Measurements from ENCODE around the gene NPAS3.

DNA sequence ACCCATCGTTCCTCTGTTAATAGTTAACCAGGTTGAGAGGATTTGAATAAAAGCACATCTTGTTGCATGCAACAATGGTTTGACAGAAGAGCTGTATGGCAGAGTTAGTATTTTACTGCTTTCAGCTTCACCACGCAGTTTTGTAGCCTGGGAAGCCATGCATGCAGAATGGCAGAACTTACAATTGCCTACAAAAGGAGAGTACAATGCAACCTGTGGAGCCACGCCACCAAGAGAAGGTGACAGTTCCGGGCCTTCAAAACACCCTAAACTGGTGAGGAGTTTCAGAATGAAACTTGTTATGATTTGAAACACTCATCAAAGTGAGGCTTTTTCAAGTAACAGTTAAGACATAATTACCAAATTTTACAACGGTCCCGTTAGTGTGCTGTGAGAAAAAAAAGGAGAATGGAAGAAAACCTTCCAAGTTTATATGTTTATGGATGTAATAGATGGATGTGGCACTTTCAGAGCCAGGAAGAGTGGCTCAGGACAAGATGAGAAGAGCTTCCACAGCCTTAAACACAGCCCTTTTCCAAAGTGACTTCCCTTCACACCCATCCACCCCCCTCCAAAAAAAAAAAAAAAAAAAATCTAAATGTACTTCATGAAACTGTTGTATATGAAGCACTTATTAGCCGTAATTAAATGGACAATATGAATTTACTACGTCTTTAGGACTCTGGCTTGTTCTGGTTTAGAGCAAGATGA is 853.5 kb downstream of the NPAS3 start:
- TF ChIP-seq POLR2A (IDR thresholded peaks at IDR 0.05; ENCODE audit: low read length), result no peak
- TF ChIP-seq GATA1 (IDR thresholded peaks at IDR 0.05; ENCODE audit: low read depth, low read length), result no peak

All from erythroblast (primary cell).